Tibial nerve (tissue), 4 donors: ENCODE results near the gene NET1.

Experiments used
- EP300 ChIP-seq, 2 donors: sonication (generic); formaldehyde crosslinking; IDR thresholded peaks; one replicate each; pipeline ENCODE4 v1.6.1; 2017; ENCODE audit warnings: antibody characterized with exemption in 2 of 2, mild to moderate bottlenecking in 1 of 2
- POLR2A ChIP-seq, 2 donors: fragments of 450-650 bp; IDR thresholded peaks; one replicate each; pipeline ENCODE4 v1.6.1; 2017; ENCODE audit warnings: antibody characterized with exemption in 2 of 2, mild to moderate bottlenecking in 2 of 2, moderate library complexity in 2 of 2
- TF ChIP-seq, protein P1 (sequence below), 5 experiments: fragments of 200-600 bp in 3 of 5; fragments of 450-650 bp in 2 of 5; sonication (generic) in 3 of 5; IDR thresholded peaks; one replicate each; pipeline ENCODE4 v1.5.1; 2016 to 2019; ENCODE audit warnings: antibody characterized with exemption in 5 of 5, mild to moderate bottlenecking in 3 of 5, moderate library complexity in 2 of 5

DNA sequence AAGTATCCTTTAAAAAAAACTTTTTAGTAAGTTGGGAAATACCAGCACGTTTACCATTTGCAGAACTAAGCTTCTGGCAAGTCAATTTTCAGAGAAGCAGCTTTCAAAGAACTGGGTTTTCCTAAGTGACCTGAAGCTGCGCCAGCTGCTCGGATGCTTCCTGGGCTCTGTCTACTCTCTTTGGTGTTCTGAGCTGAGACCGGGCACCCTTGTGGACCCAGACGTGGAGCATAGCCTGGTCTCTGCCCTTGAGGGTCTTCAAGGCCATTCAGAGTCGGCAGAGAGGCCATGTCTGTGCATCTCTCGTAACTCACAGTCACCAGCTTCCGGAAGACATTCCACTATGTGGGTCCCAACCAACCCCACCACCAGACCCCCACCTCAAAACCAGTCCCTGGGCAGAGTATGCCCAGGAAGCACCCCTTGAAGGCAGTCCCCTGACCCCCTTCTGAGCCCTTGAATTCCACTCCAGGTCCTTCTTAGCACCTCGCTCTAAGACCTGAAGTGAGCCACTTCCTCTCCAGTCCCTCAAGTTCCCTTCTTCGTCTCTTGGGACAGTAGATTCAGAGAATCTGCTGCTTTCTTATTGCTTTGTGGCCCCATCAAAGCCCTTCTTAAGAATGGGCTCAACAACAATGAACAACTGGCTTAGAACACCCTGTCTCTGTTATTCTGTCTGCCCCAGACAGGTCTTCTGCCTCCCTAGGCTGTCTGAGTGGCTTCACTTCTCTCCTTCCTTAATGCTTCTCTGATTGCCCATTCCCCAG lies 78.5 kb downstream of the NET1 start:
- TF ChIP-seq, protein P1, sequence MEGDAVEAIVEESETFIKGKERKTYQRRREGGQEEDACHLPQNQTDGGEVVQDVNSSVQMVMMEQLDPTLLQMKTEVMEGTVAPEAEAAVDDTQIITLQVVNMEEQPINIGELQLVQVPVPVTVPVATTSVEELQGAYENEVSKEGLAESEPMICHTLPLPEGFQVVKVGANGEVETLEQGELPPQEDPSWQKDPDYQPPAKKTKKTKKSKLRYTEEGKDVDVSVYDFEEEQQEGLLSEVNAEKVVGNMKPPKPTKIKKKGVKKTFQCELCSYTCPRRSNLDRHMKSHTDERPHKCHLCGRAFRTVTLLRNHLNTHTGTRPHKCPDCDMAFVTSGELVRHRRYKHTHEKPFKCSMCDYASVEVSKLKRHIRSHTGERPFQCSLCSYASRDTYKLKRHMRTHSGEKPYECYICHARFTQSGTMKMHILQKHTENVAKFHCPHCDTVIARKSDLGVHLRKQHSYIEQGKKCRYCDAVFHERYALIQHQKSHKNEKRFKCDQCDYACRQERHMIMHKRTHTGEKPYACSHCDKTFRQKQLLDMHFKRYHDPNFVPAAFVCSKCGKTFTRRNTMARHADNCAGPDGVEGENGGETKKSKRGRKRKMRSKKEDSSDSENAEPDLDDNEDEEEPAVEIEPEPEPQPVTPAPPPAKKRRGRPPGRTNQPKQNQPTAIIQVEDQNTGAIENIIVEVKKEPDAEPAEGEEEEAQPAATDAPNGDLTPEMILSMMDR (IDR thresholded peaks at IDR 0.05) = no peak
- TF ChIP-seq POLR2A (IDR thresholded peaks at IDR 0.05) = no peak
- no peak for TF ChIP-seq EP300 (IDR thresholded peaks at IDR 0.05)
